GM12878 (cell line): ENCODE measurements around the gene NOB1.

Experiments used
- MTA2 ChIP-seq: fragments of 450-650 bp; IDR thresholded peaks from 2 replicates; pipeline ENCODE4 v1.6.1; 2016; ENCODE audit warnings: low read depth, mild to moderate bottlenecking, moderate library complexity
- SP1 ChIP-seq: IDR thresholded peaks from one replicate; pipeline ENCODE4 v1.6.1; 2011; ENCODE audit warnings: low read depth, low read length
- TF ChIP-seq, protein P1 (sequence below), 3 experiments: IDR thresholded peaks in 2 of 3; conservative IDR thresholded peaks in 1 of 3; 2 replicates each; pipeline ENCODE4 v1.5.1; 2011; ENCODE audit warnings: low read depth in 3 of 3, low read length in 3 of 3, mild to moderate bottlenecking in 3 of 3, control low read depth in 2 of 3, moderate library complexity in 2 of 3, inconsistent platforms in 1 of 3, mixed read lengths in 1 of 3; ENCODE audit not compliant: control insufficient read depth in 2 of 3, insufficient read depth in 1 of 3; ENCODE audit errors: extremely low read depth in 1 of 3

DNA sequence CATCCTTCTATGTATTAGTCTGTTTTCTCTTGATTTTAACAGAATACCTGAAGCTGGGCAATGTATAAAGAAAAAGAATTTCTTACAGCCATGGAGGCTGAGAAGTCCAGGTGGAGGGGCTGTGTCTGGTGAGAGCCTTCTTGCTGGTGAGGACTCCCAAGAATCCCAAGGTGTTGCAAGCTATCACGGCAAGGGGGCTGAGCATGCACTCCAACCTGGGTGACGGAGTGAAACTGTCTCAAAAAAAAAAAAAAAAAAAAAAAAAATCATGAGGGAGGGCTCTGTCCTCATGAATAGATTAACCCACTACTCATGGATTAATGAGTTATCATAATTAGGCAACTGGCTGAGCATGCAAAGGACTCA, 47.8 kb downstream of the NOB1 start:
- TF ChIP-seq SP1 (no peak), MTA2 (no peak)
- TF ChIP-seq, protein P1, sequence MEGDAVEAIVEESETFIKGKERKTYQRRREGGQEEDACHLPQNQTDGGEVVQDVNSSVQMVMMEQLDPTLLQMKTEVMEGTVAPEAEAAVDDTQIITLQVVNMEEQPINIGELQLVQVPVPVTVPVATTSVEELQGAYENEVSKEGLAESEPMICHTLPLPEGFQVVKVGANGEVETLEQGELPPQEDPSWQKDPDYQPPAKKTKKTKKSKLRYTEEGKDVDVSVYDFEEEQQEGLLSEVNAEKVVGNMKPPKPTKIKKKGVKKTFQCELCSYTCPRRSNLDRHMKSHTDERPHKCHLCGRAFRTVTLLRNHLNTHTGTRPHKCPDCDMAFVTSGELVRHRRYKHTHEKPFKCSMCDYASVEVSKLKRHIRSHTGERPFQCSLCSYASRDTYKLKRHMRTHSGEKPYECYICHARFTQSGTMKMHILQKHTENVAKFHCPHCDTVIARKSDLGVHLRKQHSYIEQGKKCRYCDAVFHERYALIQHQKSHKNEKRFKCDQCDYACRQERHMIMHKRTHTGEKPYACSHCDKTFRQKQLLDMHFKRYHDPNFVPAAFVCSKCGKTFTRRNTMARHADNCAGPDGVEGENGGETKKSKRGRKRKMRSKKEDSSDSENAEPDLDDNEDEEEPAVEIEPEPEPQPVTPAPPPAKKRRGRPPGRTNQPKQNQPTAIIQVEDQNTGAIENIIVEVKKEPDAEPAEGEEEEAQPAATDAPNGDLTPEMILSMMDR (IDR thresholded peaks at IDR 0.05 in 2 of 3, conservative IDR thresholded peaks at IDR 0.05 in 1 of 3; ENCODE audit: control insufficient read depth in 2 of 3, extremely low read depth in 1 of 3, insufficient read depth in 1 of 3, low read depth in 3 of 3, low read length in 3 of 3), result no peak
